GM21786 (cell line): ENCODE data around the gene FAF2.
A peak's percentile ranks its signal among the peaks of the same experiment; 100 is the strongest.
"Not testable (repeated sequence)": the region's sequence is repeated elsewhere in the genome, so short reads cannot be mapped to it uniquely, and the experiment has no call there.

Experiments used
- ATAC-seq: cut with Tn5 transposase; IDR thresholded peaks from one replicate; pipeline ENCODE4 v1.9.1; 2021; ENCODE audit not compliant: unreplicated experiment

FAF2 gene

DNA sequence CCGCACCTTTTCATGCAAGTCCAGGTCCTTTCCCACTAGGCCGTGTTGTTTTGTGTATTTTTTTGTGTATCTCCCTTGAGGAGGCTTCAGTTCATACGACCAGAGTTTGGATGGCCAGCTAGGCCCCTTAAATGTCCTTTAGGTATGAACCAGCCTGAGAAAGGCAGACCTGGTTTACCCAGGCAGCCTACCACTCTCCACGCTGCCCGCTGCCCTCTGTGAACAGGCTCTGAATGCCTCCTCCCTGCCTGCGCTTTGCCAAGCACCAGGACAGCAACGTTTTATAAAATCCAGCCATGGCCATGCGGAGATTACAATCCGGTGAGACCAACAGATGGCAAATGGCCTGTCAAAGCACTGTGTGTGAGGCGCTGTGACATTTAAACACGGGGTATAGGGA lies 31.2 kb upstream of the FAF2 start:
- ATAC-seq = no peak

DNA sequence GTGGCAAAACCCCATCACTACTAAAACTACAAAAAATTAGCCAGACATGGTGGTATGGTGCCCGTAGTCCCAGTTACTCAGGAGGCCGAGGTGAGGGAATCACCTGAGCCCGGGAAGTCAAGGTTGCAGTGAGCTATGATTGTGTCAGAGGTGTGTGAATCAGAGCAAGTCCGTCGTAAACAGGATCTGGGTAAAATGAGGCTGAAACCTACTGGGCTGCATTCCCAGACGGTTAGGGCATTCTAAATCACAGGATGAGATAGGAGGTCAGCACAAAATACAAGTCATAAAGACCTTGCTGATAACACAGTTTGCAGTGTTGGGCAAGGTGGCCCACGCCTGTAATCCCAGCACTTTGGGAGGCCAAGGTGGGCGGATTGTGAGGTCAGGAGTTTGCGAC lies 29.9 kb upstream of the FAF2 start:
- ATAC-seq = no peak

DNA sequence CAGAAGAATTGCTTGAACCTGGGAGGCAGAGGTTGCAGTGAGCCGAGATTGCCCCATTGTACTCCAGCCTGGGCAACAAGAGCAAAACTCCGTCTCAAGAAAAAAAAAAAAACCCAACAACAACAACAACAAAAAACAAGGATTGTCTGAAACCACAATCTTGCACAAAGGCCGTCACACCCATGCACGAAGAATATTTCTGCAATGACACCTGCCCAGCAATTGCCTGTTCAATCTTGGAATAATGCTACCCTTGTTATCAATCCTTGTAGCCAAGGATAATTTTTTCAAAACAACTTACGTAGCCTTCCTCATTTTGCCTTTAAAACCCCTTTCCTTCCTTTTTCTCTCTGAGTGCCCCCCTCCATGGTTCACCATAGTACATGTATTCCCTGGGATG lies 28.1 kb upstream of the FAF2 start:
- ATAC-seq = no peak

DNA sequence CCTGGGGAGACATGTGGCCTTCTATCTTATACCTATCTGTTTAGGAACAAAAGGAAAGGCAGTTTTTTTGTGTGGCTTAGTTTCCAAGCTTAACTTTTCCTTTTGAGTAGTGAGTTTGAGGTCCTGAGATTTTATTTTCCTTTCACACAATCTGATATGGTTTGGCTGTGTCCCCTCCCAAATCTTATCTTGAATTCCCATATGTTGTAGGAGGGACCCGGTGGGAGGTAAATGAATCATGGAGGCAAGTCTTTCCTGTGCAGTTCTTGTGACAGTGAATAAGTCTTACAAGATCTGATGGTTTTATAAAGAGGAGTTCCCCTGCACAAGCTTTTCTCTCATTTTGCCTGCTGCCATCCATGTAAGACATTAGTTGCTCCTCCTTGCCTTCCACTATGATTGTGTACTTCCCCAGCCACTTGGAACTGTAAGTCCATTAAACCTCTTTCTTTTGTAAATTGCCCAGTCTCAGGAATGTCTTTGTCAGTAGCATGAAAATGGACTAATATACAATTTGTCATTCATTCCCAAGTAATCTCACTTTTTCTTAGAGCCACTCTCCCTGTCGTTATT lies 27.1 kb upstream of the FAF2 start:
- no peak for ATAC-seq

DNA sequence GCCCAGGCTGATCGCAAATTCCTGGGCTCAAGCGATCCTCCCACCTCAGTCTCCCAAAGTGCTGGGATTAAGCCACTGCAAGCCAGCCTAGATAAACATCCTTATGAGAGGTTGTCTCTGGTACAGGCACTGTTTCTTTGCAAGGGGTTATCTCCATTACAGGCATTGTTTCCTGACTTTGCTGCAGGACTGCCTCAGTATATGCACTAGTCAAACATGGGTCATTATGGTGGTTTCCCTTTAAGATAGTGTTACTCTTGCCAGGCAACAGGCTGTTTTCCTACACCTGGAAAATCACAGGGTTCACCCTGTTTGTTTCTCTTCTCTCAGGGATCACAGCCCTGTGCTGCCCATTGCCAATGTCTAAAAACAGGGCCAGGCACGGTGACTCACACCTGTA lies 24.0 kb upstream of the FAF2 start:
- ATAC-seq = no peak

DNA sequence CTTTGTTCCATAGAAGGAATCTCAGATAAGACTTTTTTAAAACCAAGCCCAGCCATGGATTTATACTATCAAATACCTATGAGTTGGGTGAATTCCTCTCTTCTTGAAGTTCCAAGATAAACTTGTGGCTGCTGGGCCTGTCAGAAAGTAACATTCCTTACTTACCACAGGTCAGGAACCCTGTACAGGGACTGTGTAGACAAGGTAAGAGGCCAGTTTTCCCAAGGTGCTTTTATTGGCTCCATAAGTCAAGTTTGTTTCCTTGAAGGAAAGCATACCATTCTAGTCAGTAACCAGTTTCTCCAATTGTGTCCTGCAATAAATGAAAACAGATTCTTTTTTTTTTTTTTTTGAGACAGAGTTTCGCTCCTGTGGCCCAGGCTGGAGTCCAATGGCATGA lies 23.0 kb upstream of the FAF2 start:
- ATAC-seq = no peak

DNA sequence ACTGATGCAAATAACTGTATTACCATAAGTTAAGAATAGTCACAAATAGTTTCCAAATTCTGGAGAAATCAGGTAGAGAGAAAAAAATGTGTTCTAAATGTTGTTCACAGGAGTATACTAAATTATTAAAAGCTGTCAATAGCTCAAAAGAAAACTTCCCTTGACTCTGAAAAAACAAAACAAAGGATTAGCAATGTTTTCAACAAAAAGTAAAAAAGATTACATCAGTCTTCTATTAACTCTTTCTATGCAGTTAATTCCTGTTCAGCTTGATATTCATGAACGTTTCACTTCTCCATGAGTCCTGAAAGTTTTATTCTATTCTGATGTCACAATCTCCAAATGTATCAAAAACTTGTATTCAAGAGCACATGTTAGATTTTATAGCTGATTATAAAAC lies 22.4 kb upstream of the FAF2 start:
- no peak for ATAC-seq

DNA sequence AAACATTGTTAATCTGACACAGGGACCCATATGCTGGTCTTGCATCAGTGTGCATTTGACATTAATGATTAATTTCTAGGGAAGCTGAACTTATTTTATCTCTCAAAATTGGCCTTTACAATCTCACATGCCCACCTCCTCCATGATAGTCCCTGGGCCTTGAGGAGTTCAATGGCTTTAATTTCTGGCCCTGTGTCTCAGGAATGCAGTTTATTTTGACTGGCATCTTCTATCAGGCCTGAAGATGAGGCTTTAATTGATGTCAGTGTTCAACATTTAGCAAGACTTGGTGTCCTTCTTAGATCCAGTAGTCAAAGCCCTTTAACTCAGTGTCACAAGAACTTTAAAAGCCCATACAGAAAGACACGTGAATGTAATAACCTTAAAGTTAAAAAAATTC lies 21.3 kb upstream of the FAF2 start:
- ATAC-seq = no peak

DNA sequence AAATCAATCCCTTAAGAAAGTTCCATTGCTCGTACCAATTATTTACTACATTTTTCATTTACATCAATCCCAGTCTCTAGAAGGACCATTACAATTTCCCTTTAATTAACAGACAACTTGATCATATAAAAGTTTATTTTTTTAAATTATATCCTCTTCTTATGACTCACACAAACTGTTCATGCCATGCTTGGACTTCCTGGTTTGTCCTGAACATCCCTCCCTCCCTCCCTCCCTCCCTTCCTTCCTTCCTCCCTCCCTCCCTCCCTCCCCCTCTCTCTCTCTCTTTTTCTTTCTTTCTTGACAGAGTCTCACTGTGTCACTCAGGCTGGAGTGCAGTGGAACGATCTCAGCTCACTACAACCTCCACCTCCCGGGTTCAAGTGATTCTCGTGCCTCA lies 20.2 kb upstream of the FAF2 start:
- no peak for ATAC-seq

DNA sequence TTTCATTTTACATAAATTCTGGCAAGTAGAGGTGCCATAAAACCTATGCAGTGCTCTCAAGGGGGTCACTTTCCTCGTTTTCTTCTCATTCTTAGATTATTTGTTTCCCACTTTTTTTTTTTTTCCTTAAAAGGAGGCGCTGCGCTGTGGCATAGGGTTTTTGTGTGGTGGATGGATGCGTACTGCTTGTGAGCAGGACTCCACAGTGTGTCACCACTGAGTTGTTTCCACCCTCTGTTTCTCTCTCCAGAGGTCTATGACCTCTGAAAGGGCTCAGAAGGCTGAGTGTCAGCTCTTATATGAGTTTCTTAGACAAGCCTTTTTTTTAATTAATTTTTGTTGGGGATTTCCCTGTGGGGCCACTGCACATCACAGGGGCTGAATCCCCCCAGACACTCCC lies 18.2 kb upstream of the FAF2 start:
- no peak for ATAC-seq

DNA sequence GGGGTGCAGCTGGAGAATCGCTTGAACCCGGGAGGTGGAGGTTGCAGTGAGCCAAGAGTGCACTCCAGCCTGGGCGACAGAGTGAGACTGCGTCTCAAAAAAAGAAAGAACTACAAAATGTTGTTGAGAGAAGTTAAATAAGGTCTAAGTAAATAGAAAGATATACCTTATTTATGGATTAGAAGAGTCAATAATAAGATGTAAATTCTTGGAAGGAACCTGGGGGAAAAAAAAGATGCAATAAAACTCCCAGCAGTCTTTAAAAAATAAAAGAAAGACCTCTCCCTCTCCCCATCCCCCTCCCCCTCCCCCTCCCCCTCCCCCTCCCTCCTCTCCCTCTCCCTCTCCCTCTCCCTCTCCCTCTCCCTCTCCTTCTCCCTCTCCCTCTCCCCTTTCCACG lies 15.5 kb upstream of the FAF2 start:
- ATAC-seq = no peak

DNA sequence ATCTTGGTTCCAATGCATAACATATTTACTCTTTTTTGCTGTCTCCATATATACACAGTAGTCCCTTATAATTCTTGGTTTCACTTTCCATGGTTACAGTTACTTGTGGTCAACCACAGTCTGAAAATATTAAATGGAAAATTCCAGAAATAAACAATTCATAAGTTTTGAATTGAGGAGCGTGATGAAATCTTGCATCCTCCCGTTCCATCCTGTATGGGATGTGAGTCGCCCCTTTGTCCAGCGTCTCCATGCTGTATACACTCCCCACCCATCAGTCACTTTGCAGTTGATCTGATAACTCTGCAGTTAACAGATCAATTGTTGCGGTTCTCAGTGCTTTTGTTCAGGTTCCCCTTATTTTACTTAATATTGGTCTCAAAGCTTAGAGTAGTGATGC lies 11.5 kb upstream of the FAF2 start:
- no peak for ATAC-seq

DNA sequence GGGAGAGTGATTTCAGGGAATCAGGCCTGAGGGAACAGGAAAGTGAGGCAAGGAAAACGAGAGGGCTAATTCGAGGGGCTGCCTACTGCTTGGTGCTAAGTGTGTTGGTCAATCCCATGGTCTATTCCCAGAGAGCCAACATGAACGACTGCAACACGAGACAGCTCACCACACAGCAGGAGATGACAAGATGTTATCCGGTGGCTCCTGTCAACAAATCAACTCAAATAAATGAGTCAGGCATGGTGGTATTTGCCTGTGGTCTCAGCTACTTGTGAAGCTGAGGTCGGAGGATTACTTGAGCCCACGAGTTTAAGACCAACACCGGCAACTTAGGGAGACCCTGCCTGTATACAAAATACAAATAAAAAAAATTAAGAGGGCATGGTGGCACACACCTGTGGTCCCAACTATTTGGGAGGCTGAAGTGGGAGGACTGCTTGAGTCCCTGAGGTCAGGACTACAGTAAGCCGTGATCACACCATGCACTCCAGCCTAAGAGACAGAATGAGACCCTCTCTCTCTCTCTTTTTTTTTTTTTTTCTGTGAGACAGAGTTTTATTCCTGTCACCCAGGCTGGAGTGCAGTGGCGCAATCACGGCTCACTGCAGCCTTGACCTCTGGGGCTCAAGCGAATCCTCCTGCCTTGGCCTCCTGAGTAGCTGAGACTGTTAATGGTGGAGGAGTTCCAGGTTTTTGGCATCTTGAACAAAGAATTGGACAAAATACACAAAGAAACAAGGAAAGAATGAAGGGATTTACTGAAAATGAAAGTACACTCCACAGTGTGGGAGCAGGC lies 9.0 kb upstream of the FAF2 start:
- no peak for ATAC-seq

DNA sequence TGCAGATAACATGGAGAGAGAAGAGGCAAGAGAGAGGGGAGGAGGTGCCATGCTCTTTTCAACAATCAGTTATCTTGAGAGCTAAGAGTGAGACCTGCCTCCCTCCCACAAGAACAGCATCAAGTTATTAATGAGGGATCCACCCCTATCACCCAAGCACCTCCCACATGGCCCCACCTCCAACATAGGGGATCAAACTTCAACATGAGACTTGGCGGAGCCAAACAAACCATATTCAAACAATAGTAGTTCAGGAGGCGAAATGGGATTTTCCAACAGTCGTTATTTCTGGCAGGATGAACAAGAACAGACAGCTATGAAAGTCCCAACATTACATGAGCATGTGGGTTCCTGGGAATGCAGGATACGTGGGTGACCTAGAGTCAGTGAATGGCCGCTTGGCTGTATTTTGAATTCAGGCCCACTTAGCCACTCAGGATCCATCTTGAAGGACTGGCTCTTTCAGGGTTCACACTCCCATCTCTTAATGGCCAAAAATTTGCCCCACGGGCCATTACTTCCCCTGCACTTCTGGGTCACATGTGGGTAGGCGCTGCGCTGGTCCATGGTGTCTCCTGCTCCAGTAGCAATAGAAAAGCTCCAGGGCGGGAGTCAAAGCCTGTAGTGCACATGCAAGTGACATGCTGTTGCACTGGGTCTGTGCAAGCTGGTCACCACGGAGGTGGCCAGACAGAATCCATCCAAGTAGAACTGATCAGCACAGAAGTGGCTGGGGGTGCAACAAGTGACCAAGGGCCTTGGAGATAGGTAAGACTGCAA lies 7.1 kb upstream of the FAF2 start:
- ATAC-seq = no peak

DNA sequence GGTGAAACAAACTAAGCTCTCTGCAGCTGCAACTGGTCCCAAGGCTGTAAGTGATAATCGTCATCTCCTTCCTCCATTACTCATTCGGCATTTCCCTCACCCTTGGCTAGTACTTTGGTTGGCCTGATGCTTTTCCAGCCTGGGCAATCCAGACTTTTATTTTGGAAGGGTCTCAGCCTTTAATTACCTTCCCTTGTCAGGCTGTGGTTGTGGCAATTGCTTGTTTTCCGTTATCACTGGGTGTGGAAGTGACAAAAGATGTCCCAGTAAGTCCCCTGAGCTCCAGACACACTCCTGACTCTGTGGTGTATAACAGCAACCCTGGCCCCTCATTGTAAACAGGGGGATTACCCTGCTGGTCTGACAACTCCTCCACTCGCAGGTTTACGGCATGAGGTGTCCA lies 6.3 kb upstream of the FAF2 start:
- ATAC-seq = no peak

DNA sequence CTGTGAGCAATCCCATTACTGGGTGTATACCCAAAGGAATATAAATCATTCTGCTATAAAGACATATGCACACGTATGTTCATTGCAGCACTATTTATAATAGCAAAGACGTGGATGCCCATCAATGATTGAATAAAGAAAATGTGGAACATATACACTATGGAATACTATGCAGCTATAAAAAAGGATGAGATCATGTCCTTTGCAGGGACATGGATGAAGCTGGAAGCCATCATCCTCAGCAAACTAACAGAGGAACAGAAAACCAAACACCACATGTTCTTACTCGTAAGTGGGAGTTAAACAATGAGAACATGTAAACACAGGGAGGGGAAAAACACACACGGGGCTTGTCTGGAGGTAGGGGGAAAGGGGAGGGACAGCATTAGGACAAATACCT lies 5.3 kb upstream of the FAF2 start:
- not testable (repeated sequence) for ATAC-seq

DNA sequence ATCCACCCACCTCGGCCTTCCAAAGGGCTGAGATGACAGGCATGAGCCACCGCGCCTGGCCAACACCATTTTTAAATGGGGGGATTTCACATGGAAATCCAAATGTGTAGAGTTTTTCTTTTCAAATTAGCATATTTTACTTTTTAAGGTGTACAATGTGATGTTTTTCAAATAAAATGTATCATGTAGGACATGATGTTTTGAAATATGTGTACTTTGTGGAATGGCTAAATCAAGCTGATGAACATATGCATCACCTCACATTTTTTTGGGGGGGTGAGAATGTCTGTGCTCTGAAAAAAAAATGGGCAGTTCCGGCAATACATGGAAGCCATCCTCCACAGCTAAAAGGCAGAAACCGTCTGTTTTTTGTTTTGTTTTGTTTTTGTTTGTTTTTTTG lies 3.4 kb upstream of the FAF2 start:
- no peak for ATAC-seq

DNA sequence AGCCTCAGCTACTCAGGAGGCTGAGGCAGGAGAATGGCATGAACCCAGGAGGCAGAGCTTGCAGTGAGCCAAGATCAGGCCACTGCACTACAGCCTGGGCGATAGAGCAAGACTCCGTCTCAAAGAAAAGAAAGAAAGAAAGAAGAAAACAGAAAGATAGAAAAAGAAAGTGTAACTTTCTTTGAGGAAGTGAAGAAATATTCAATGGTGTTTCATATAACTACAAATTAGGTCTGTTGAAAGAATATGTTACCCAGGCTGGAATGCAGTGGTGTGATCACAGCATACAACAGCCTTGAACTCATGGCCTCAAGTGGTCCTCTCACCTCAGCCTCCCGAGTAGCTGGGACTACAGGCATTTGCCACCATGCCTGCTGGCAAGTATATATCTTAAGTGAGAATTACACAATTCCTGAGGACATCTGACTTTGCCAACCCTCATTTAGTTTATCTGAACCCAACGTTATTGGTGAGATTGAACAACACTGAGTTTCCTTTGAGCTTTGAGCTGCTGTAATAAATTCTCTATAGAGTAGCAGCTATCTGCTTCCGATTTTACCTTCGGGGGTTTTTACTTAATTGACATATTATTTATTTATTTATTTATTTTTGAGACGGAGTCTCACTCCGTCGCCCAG lies 2.0 kb upstream of the FAF2 start:
- ATAC-seq = no peak

DNA sequence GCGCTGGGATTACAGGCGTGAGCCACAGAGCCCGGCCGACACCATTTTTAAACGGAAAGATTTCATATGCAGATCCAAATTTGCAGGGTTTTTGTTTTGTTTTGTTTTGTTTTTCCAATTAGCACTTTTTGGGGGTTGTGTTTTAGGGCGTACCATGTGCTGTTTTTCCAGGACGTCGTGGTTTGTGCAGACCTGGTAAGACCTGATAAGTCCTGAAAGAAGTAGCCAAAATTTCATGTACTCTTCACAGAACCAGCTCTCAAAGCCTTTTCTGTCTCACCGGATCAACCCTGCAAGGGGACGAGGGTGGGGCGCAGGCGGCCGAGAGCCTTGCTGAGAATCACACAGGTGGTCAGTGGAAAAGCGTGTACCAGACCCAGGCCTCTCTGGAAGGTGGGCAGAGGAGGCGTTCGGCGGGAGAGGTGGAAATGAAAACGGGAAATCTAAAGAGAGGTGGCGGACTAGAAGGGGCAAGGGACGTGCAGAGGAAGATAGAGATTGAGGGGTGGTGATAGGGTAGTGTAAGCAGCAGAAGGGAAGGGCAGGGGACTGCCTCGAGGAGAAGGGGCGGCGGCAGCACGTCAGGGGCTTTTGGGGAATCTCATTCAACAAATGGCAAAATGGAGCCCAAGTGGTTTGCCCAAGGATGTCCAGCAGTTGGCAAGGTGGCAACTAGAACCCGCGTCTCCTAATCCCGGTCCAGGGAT lies 1.1 kb upstream of the FAF2 start:
- no peak for ATAC-seq

DNA sequence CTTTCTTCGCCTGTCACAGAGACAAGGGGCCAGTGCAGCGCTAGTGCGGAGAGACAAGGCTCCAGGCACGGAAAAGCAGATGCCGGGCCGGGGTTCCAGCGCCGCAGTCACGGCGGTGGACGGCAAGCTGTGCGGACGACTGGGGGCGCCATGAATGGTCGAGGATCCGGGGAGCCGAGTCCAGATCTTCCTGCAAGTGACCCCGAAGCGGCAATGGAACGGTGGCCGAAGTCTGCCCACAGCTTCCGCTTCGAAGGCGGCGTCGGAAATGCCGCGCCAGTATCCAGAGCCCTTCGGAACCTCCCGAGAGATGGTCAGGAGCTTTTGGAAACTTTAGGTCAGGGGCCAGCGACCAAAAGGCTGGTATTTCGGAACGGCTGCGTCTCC lies 601 bp upstream of the FAF2 start:
- peak; percentile 18 for ATAC-seq

DNA sequence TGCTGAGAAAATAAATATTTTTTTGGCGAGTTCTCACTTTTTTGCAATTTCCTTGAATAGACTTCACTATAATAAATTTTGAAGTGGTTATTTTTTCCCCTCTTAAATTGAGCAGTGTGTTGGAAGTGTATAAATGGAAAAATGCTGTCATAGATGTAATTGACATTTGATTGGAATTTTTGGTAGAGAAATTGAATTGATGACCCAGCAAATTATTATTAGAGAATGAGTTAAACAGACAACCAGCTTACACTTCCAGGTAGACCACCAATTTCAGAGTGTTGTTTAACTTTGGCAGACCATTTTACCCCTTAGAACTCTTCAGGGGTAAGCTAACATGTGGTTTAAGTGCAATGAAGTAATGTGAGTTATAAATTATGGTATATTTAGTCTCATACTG lies 1.9 kb downstream of the FAF2 start:
- ATAC-seq = no peak
